Measurements from ENCODE around the gene GFOD2. TPM values are rescaled to one million over a fixed set of nuclear protein-coding genes. Genes with fewer than 3 reads are reported as not detected.

GFOD2 gene
- total and polyA plus RNA-seq, 10 donors, result 10.4 to 45.6 (median 39.8) TPM

GRCh38 chr16:67657017-67657608 lies 62.0 kb downstream of the GFOD2 start:
- peaks cover 0 to 31% (median 11%) of the 10 kb centered on the region in 7 donors for H3K27me3 ChIP-seq (replicated peaks in 1 of 7)
- WGBS, 5 donors, result 88 to 94% (median 93%) methylated on average over 9 to 16 of the region's 16 CpGs
- intact Hi-C loops (cut with DNase I; ENCODE audit: low total_unique reads), result no loop called here
- no peak overlapping the region for H3K27ac ChIP-seq
- DNase-seq, result no peak
- peaks cover 15 to 50% (median 29%) of the 10 kb centered on the region in 6 donors for H3K4me1 ChIP-seq
- H3K36me3 ChIP-seq, result peaks cover 0 to 69% (median 31%) of the 10 kb centered on the region in 6 donors
- H3K9me3 ChIP-seq, result no peaks in the 10 kb centered on the region
- no peak overlapping the region for H3K4me3 ChIP-seq
- TF ChIP-seq POLR2A (IDR thresholded peaks at IDR 0.05) (no peak), CTCF (IDR thresholded peaks at IDR 0.05 in 8 of 11, conservative IDR thresholded peaks at IDR 0.05 in 3 of 11) (no peak), POLR2AphosphoS5 (IDR thresholded peaks at IDR 0.05) (no peak)

- Histone ChIP-seq H3K9me3 (no peaks in the 10 kb centered on the region), H3K36me3 (peaks cover 0 to 72% (median 37%) of the 10 kb centered on the region in 6 donors), H3K27me3 (replicated peaks in 1 of 7) (peaks cover 0 to 37% (median 11%) of the 10 kb centered on the region in 7 donors), H3K27ac (no peak overlapping the region), H3K4me3 (no peak overlapping the region), H3K4me1 (peaks cover 13 to 44% (median 25%) of the 10 kb centered on the region in 6 donors)
- 87 to 94% (median 91%) methylated on average over 4 to 9 of the region's 9 CpGs for WGBS, 5 donors
- TF ChIP-seq CTCF (IDR thresholded peaks at IDR 0.05 in 8 of 11, conservative IDR thresholded peaks at IDR 0.05 in 3 of 11), result no peak
- no peak for TF ChIP-seq POLR2AphosphoS5 (IDR thresholded peaks at IDR 0.05)
- no peak for TF ChIP-seq POLR2A (IDR thresholded peaks at IDR 0.05)
- no peak for DNase-seq
- intact Hi-C loops (cut with DNase I; ENCODE audit: low total_unique reads), result no loop called here
Measured at GRCh38 chr16:67656344-67657016, 62.6 kb downstream of the GFOD2 start.

GRCh38 chr16:67655363-67655762 lies 63.8 kb downstream of the GFOD2 start:
- DNase-seq, result no peak
- no peak overlapping the region for H3K27ac ChIP-seq
- intact Hi-C loops (cut with DNase I; ENCODE audit: low total_unique reads), result no loop called here
- peaks cover 9 to 37% (median 19%) of the 10 kb centered on the region in 6 donors for H3K4me1 ChIP-seq
- peaks cover 0 to 83% (median 43%) of the 10 kb centered on the region in 6 donors for H3K36me3 ChIP-seq
- no peaks in the 10 kb centered on the region for H3K9me3 ChIP-seq
- no peak overlapping the region for H3K4me3 ChIP-seq
- 76 to 88% (median 80%) methylated on average over 4 of the region's 4 CpGs for WGBS, 5 donors
- H3K27me3 ChIP-seq (replicated peaks in 1 of 7), result peaks cover 0 to 47% (median 11%) of the 10 kb centered on the region in 7 donors
- TF ChIP-seq POLR2AphosphoS5 (IDR thresholded peaks at IDR 0.05) (no peak), POLR2A (IDR thresholded peaks at IDR 0.05) (no peak), CTCF (IDR thresholded peaks at IDR 0.05 in 8 of 11, conservative IDR thresholded peaks at IDR 0.05 in 3 of 11) (no peak)

GRCh38 chr16:67654403-67654911 lies 64.7 kb downstream of the GFOD2 start:
- 72 to 90% (median 79%) methylated on average over 25 to 30 of the region's 30 CpGs for WGBS, 5 donors
- H3K4me1 ChIP-seq, result peaks cover 8 to 39% (median 16%) of the 10 kb centered on the region in 6 donors
- peak in 2 of 3 donors; percentile 26 to 61 for TF ChIP-seq POLR2AphosphoS5 (IDR thresholded peaks at IDR 0.05)
- no peak for TF ChIP-seq CTCF (IDR thresholded peaks at IDR 0.05 in 8 of 11, conservative IDR thresholded peaks at IDR 0.05 in 3 of 11)
- no peak for TF ChIP-seq POLR2A (IDR thresholded peaks at IDR 0.05)
- no peak overlapping the region for H3K4me3 ChIP-seq
- H3K27ac ChIP-seq, result no peak overlapping the region
- peaks cover 0 to 56% (median 11%) of the 10 kb centered on the region in 7 donors for H3K27me3 ChIP-seq (replicated peaks in 1 of 7)
- intact Hi-C loops (cut with DNase I; ENCODE audit: low total_unique reads), result no loop called here
- DNase-seq, result no peak
- no peaks in the 10 kb centered on the region for H3K9me3 ChIP-seq
- peaks cover 0 to 92% (median 52%) of the 10 kb centered on the region in 6 donors for H3K36me3 ChIP-seq
